ENCODE measurements around the gene CDH23. TPM values are rescaled to one million over a fixed set of nuclear protein-coding genes. Genes with fewer than 3 reads are reported as not detected.

Gene CDH23
- total RNA-seq, 2 donors from 2014 or later: 3.9 to 4.4 TPM

DNA sequence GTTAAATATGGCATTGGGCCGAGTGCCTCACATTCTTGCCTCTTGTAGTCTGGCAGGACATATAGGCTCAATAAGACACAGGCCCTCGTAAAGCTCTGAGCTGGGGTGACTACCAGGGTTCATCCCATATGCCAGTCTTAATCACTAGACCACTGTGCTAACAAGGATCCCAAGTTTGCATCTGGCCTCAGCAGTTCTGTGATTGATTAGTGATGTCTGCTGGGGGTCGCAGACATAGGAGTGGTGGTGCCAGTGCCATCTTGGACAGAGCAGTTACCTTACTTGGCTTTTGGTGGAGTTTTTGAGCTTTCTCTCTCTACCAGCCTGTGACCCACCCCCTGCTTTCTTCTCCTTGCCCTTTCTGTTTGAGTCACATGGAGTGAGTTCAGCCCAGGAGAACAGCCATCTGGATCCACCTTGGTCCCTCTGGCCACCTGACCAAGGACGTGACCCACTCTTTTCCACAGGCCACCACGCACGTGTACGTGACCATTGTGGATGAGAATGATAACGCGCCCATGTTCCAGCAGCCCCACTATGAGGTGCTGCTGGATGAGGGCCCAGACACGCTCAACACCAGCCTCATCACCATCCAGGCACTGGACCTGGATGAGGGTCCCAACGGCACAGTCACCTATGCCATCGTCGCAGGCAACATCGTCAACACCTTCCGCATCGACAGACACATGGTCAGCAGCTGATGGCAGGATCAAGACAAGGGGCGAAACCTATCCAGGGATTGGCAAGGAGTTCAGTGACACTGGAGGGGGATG lies 380.7 kb downstream of the CDH23 start:
- no peaks in the 10 kb centered on the region for H3K9me3 ChIP-seq
- TF ChIP-seq, protein P1, sequence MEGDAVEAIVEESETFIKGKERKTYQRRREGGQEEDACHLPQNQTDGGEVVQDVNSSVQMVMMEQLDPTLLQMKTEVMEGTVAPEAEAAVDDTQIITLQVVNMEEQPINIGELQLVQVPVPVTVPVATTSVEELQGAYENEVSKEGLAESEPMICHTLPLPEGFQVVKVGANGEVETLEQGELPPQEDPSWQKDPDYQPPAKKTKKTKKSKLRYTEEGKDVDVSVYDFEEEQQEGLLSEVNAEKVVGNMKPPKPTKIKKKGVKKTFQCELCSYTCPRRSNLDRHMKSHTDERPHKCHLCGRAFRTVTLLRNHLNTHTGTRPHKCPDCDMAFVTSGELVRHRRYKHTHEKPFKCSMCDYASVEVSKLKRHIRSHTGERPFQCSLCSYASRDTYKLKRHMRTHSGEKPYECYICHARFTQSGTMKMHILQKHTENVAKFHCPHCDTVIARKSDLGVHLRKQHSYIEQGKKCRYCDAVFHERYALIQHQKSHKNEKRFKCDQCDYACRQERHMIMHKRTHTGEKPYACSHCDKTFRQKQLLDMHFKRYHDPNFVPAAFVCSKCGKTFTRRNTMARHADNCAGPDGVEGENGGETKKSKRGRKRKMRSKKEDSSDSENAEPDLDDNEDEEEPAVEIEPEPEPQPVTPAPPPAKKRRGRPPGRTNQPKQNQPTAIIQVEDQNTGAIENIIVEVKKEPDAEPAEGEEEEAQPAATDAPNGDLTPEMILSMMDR (IDR thresholded peaks at IDR 0.05): no peak
- no peaks in the 10 kb centered on the region for H3K27me3 ChIP-seq
- no peak overlapping the region for H3K27ac ChIP-seq
- no peak overlapping the region for H3K4me3 ChIP-seq
- no peak for DNase-seq (ENCODE audit: low spot score)
- no peaks in the 10 kb centered on the region for H3K36me3 ChIP-seq
- H3K4me1 ChIP-seq: peaks cover 0 to 33% of the 10 kb centered on the region in 2 donors

DNA sequence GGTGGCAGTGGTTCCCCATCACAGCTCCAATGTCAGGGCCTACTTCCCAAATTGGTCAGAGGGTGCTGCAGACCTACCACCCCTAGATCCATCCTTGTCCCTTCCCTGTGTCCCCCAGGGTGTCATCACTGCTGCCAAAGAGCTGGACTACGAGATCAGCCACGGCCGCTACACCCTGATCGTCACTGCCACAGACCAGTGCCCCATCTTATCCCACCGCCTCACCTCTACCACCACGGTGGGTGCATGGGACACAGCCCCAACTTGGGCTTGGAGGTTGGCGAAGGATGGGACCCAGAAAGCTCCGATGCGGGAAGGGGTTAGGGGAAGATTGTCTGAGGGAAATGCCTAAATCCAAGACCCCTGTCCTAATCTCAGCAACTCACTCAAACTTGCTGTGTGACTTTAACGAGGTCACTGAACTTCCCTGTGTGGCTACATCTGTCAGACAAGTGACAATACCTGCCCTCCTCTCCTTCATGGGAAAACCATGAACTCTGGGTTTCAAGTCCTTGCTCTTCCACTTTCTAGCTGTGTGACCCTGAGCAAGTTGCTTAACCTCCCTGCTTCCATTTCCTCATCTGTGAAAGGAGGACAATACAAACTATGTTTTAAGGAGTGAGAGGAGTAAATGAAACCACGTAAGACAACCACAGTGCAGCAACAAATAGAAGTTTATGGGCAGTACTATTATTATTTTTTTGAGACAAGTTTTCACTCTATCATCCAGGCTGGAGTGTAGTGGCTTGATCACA lies 381.5 kb downstream of the CDH23 start:
- Histone ChIP-seq H3K36me3 (no peaks in the 10 kb centered on the region), H3K27me3 (no peaks in the 10 kb centered on the region), H3K9me3 (no peaks in the 10 kb centered on the region), H3K4me3 (no peak overlapping the region), H3K27ac (no peak overlapping the region), H3K4me1 (peaks cover 0 to 34% of the 10 kb centered on the region in 2 donors)
- TF ChIP-seq, protein P1 (IDR thresholded peaks at IDR 0.05): no peak
- no peak for DNase-seq (ENCODE audit: low spot score)

DNA sequence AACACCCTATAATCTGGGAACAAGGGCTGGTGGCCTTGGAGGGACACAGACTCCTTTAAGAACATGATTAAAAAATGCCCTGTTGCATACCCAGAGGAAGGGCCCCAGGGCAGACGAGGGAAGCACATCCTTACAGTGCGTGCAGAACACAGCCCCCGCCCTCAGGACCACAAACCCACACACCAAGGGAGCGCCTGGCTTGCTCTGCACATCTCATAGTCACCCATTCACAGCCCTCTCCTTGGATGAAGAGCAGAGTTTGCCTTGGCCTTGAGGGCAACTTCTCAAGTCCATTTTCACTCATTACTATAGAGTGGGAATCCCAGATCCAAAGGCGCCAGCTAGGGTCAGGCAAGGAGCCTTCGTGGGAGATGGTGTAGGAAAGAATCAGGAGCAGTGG lies 382.9 kb downstream of the CDH23 start:
- TF ChIP-seq, protein P1 (IDR thresholded peaks at IDR 0.05): no peak
- H3K36me3 ChIP-seq: no peaks in the 10 kb centered on the region
- H3K27me3 ChIP-seq: no peaks in the 10 kb centered on the region
- no peaks in the 10 kb centered on the region for H3K9me3 ChIP-seq
- peaks cover 0 to 27% of the 10 kb centered on the region in 2 donors for H3K4me1 ChIP-seq
- no peak overlapping the region for H3K4me3 ChIP-seq
- H3K27ac ChIP-seq: no peak overlapping the region
- DNase-seq (ENCODE audit: low spot score): no peak

DNA sequence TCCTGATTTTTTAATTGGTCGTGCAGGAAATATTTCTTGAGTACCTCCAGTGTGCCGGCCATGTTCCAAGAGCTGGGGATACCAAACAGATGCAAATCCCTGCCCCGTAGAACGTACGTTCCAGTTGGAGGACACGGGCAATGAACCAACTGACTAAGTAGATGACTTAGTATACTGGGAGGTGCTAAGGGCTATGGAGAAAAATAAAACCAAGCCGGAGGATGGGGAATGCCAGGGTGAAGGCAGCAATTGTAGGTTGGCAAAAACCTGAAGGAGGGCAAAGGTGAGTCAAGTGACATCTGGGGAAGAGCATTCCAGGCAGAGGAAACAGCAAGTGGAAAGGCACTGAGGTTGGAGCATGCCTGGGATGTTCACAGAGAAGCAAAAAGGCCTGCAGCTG lies 383.4 kb downstream of the CDH23 start:
- TF ChIP-seq, protein P1 (IDR thresholded peaks at IDR 0.05): no peak
- no peaks in the 10 kb centered on the region for H3K27me3 ChIP-seq
- H3K27ac ChIP-seq: no peak overlapping the region
- DNase-seq (ENCODE audit: low spot score): no peak
- H3K4me3 ChIP-seq: no peak overlapping the region
- peaks cover 0 to 22% of the 10 kb centered on the region in 2 donors for H3K4me1 ChIP-seq
- no peaks in the 10 kb centered on the region for H3K36me3 ChIP-seq
- H3K9me3 ChIP-seq: no peaks in the 10 kb centered on the region

DNA sequence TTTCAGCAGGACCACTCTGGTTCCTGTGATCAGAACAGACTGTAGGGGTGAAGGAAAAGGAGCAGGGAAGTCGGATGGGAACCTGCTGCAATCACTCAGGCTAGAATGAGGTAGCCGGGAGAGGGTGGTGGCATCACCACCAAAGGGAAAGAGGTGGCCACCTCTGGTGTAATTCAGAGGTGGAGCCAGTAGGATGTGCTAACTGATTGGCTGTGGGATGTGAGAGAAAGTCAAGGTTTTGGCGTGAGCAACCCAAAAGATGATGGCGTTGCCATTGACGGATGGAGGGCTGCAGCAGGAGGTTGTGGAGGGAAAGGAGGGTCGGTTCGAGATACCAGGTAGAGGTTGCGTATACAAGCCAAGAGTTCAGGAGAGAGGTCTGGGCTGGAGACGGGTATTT lies 384.0 kb downstream of the CDH23 start:
- no peak overlapping the region for H3K4me3 ChIP-seq
- TF ChIP-seq, protein P1 (IDR thresholded peaks at IDR 0.05): no peak
- no peak overlapping the region for H3K27ac ChIP-seq
- DNase-seq (ENCODE audit: low spot score): no peak
- H3K4me1 ChIP-seq: peaks cover 0 to 16% of the 10 kb centered on the region in 2 donors
- no peaks in the 10 kb centered on the region for H3K36me3 ChIP-seq
- H3K27me3 ChIP-seq: no peaks in the 10 kb centered on the region
- no peaks in the 10 kb centered on the region for H3K9me3 ChIP-seq

Data from right atrium auricular region (tissue), 2 donors.